K562 (cell line): ENCODE measurements around the gene RPTOR.

ENCODE experiments used
- CTCF ChIP-seq, 3 experiments: IDR thresholded peaks in 2 of 3; conservative IDR thresholded peaks in 1 of 3; 2 replicates each; pipeline ENCODE4 v1.5.1; 2011 to 2012; ENCODE audit warnings: low read length in 3 of 3, mild to moderate bottlenecking in 3 of 3, control low read depth in 2 of 3, improper control_type of control experiment in 1 of 3, inconsistent platforms in 1 of 3, low read depth in 1 of 3, mixed read lengths in 1 of 3, moderate library complexity in 1 of 3; ENCODE audit not compliant: insufficient read depth in 2 of 3
- POLR2A ChIP-seq: fragments of 450-650 bp; conservative IDR thresholded peaks from 2 replicates; pipeline ENCODE4 v1.6.1; 2016
- TARDBP ChIP-seq: fragments of 450-650 bp; IDR thresholded peaks from 2 replicates; pipeline ENCODE4 v1.6.1; 2016
- YBX1 ChIP-seq: fragments of 450-650 bp; IDR thresholded peaks from 2 replicates; pipeline ENCODE4 v1.7.1; 2016; ENCODE audit warnings: mild to moderate bottlenecking
- ZNF253 ChIP-seq: fragments of 250-450 bp; sonication (Bioruptor Pico); conservative IDR thresholded peaks from 2 replicates; pipeline ENCODE4 v1.6.1; 2021; ENCODE audit warnings: mild to moderate bottlenecking
- ZSCAN29 ChIP-seq: fragments of 450-650 bp; IDR thresholded peaks from 2 replicates; pipeline ENCODE4 v1.6.1; 2017

DNA sequence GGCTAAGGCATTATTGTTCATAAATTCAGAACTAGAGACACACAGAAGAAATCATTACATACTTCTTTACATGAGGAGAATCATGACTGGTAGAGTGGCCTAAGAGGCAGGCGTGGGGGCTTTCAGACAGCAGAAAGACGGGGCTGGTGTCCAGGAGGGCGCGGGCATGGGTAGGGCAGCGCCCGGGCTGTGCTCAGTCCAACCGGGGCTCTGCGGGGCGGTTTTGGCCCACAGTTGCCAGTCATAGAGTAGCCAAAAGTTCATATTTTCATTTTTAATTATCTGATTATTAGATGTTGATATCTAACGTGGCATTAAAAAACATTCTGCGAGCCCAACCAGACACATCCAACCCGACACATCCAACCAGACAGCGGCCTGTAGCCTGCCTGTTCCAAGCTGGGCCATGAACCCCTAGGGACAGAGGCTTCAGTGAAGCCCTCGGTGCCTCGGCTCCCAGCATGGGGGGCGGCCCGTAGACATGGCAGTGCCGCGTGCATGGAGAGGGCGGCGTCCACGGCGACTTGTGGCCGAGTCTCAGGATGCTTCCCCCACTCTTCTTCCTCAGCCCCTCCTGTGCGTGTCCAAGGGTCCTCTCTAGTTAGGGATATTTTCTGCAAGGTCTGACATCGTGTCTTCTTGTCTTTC lies 284.7 kb downstream of the RPTOR start:
- TF ChIP-seq ZSCAN29, result no peak
- TF ChIP-seq POLR2A, result no peak
- no peak for TF ChIP-seq TARDBP
- TF ChIP-seq YBX1, result no peak
- no peak for TF ChIP-seq ZNF253 (CRISPR knock-in tag)
- TF ChIP-seq CTCF (IDR thresholded peaks at IDR 0.05 in 2 of 3, conservative IDR thresholded peaks at IDR 0.05 in 1 of 3; ENCODE audit: insufficient read depth in 2 of 3, low read depth in 1 of 3, low read length in 3 of 3), result no peak
